Measurements from ENCODE around the gene MRPL39. TPM values are rescaled to one million over a fixed set of nuclear protein-coding genes. Genes with fewer than 3 reads are reported as not detected.

Gene MRPL39
- total RNA-seq (10 to 100 TPM; 19.2 to 25.7 TPM), polyA plus RNA-seq (10 to 100 TPM; 23.1 to 35.7 TPM)

DNA sequence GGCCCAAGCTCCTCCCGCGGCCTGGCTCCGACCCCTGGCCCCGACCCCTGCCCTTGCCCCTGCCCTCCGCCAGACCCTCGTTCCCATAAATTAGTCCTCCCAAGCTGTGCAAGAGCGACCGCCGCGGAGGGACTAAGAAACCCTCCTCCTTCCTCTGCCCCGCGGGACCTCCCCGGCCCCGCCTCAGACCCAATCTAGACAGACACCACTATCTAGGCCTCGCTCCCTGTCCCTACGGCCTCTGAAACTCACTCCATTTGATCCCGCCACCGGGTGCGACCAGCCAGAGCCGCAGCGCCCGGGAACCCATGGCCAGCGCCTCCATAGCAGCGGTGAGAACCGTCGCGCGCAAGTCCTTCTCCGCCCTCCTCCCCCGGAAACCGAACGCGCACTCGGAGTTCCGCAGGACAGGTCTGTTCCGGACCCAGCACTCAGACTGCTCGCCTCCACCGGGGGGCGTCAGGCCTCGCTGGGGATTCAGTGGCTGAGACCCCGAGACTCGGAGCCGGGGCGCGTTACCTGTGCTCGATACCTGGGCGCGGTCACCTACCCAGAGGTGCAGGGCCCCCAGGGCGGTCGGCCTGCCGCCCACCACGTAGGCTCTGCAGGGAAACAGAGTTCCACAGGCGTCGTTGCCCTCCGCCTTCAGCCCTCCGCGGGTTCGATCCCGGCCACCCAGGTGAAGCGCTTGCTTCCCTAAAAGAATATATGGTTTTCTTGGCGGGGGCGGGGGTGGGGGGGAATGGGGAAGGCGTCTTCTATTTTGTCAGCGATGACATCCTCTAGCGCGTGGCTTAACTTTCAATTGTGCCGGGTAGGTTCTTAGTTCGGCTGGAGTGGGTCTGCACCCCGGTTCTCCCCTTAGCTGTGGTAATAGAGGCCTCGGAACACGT lies at the start of gene MRPL39:
TSS of gene MRPL39 (minus strand) at position 331 of the 893 bp plus-strand sequence. CDS start at position 325, 6 bp downstream.
- peak; percentile 50 to 87 for TF ChIP-seq GABPA (IDR thresholded peaks at IDR 0.05 in 1 of 2, conservative IDR thresholded peaks at IDR 0.05 in 1 of 2)
- TF ChIP-seq RAD21 (IDR thresholded peaks at IDR 0.05), result peak; percentile 43 to 58
- TF ChIP-seq, protein P1, sequence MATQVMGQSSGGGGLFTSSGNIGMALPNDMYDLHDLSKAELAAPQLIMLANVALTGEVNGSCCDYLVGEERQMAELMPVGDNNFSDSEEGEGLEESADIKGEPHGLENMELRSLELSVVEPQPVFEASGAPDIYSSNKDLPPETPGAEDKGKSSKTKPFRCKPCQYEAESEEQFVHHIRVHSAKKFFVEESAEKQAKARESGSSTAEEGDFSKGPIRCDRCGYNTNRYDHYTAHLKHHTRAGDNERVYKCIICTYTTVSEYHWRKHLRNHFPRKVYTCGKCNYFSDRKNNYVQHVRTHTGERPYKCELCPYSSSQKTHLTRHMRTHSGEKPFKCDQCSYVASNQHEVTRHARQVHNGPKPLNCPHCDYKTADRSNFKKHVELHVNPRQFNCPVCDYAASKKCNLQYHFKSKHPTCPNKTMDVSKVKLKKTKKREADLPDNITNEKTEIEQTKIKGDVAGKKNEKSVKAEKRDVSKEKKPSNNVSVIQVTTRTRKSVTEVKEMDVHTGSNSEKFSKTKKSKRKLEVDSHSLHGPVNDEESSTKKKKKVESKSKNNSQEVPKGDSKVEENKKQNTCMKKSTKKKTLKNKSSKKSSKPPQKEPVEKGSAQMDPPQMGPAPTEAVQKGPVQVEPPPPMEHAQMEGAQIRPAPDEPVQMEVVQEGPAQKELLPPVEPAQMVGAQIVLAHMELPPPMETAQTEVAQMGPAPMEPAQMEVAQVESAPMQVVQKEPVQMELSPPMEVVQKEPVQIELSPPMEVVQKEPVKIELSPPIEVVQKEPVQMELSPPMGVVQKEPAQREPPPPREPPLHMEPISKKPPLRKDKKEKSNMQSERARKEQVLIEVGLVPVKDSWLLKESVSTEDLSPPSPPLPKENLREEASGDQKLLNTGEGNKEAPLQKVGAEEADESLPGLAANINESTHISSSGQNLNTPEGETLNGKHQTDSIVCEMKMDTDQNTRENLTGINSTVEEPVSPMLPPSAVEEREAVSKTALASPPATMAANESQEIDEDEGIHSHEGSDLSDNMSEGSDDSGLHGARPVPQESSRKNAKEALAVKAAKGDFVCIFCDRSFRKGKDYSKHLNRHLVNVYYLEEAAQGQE (IDR thresholded peaks at IDR 0.05), result no peak
- no peak for TF ChIP-seq FOXA1 (IDR thresholded peaks at IDR 0.05)
- TF ChIP-seq, protein P2, sequence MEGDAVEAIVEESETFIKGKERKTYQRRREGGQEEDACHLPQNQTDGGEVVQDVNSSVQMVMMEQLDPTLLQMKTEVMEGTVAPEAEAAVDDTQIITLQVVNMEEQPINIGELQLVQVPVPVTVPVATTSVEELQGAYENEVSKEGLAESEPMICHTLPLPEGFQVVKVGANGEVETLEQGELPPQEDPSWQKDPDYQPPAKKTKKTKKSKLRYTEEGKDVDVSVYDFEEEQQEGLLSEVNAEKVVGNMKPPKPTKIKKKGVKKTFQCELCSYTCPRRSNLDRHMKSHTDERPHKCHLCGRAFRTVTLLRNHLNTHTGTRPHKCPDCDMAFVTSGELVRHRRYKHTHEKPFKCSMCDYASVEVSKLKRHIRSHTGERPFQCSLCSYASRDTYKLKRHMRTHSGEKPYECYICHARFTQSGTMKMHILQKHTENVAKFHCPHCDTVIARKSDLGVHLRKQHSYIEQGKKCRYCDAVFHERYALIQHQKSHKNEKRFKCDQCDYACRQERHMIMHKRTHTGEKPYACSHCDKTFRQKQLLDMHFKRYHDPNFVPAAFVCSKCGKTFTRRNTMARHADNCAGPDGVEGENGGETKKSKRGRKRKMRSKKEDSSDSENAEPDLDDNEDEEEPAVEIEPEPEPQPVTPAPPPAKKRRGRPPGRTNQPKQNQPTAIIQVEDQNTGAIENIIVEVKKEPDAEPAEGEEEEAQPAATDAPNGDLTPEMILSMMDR (IDR thresholded peaks at IDR 0.05; ENCODE audit: low read depth, low read length, missing input control), result peak; percentile 38
- no peak for TF ChIP-seq HNF4G (IDR thresholded peaks at IDR 0.05)
- TF ChIP-seq NR2F2 (IDR thresholded peaks at IDR 0.05), result no peak
- TF ChIP-seq RXRA (IDR thresholded peaks at IDR 0.05), result no peak
- TF ChIP-seq, protein P3, sequence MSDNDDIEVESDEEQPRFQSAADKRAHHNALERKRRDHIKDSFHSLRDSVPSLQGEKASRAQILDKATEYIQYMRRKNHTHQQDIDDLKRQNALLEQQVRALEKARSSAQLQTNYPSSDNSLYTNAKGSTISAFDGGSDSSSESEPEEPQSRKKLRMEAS (IDR thresholded peaks at IDR 0.05), result no peak
- no peak for TF ChIP-seq FOXA2 (IDR thresholded peaks at IDR 0.05)
- no peak for TF ChIP-seq SP1 (IDR thresholded peaks at IDR 0.05)
- no peak for TF ChIP-seq HNF4A (conservative IDR thresholded peaks at IDR 0.05)
- no peak for TF ChIP-seq EGR1 (IDR thresholded peaks at IDR 0.05; ENCODE audit: low read depth in 2 of 2)
- TF ChIP-seq, protein P4, sequence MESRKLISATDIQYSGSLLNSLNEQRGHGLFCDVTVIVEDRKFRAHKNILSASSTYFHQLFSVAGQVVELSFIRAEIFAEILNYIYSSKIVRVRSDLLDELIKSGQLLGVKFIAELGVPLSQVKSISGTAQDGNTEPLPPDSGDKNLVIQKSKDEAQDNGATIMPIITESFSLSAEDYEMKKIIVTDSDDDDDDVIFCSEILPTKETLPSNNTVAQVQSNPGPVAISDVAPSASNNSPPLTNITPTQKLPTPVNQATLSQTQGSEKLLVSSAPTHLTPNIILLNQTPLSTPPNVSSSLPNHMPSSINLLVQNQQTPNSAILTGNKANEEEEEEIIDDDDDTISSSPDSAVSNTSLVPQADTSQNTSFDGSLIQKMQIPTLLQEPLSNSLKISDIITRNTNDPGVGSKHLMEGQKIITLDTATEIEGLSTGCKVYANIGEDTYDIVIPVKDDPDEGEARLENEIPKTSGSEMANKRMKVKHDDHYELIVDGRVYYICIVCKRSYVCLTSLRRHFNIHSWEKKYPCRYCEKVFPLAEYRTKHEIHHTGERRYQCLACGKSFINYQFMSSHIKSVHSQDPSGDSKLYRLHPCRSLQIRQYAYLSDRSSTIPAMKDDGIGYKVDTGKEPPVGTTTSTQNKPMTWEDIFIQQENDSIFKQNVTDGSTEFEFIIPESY (IDR thresholded peaks at IDR 0.05), result peak; percentile 37
- TF ChIP-seq TAF1 (conservative IDR thresholded peaks at IDR 0.05), result no peak
- TF ChIP-seq, protein P5, sequence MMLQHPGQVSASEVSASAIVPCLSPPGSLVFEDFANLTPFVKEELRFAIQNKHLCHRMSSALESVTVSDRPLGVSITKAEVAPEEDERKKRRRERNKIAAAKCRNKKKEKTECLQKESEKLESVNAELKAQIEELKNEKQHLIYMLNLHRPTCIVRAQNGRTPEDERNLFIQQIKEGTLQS (IDR thresholded peaks at IDR 0.05), result no peak
- peak; percentile 96 for TF ChIP-seq YY1 (IDR thresholded peaks at IDR 0.05)
- no peak for TF ChIP-seq JUND (IDR thresholded peaks at IDR 0.05)
- H3K4me3 ChIP-seq (ENCODE audit: low read depth in 1 of 3, low read length in 3 of 3), result peak within 1 kb of the TSS; percentile 91 to 96 (median 94)
- peaks cover 2 to 21% (median 17%) of the 10 kb centered on the region in 4 donors for H3K4me1 ChIP-seq (ENCODE audit: control insufficient read depth in 4 of 4, insufficient read depth in 4 of 4, low read length in 3 of 4)

More for the DNA sequence above, at the start of gene MRPL39:
- under 1% methylated on average over 71 of the region's 71 CpGs for WGBS
- H3K27me3 ChIP-seq (ENCODE audit: control insufficient read depth in 4 of 4, insufficient read depth in 4 of 4, low read length in 3 of 4), result no peaks in the 10 kb centered on the region
- H3K36me3 ChIP-seq (ENCODE audit: control insufficient read depth in 4 of 4, insufficient read depth in 3 of 4, low read depth in 1 of 4, low read length in 3 of 4), result peaks cover 0 to 14% (median 7%) of the 10 kb centered on the region in 4 donors
- H3K27ac ChIP-seq (ENCODE audit: low read depth in 1 of 2, low read length in 2 of 2), result peak within 1 kb of the TSS; percentile 70 to 87
- DNase-seq (ENCODE audit: low spot score), result peak; percentile 88
- peak within 1 kb of the TSS; percentile 64 to 77 for H3K9ac ChIP-seq (ENCODE audit: low read depth in 1 of 2, low read length in 2 of 2)
- no peaks in the 10 kb centered on the region for H3K9me3 ChIP-seq (ENCODE audit: control insufficient read depth in 4 of 4, low read length in 3 of 4)

Measured in liver (tissue), 9 donors.